Right lobe of liver (tissue), 6 donors: Measurements from ENCODE around the gene CDA. TPM values are rescaled to one million over a fixed set of nuclear protein-coding genes. Genes with fewer than 3 reads are reported as not detected.

ENCODE experiments used
- ATAC-seq, 4 donors: fragments of 200-7000 bp; cut with Tn5 transposase; one replicate each; pipeline ENCODE4 v1.9.1; 2020; ENCODE audit warnings: mild to moderate bottlenecking in 4 of 4, moderate library complexity in 4 of 4
- DNase-seq, 3 donors: peaks; one replicate each; pipeline ENCODE4 v3.0.0-alpha.2; 2020
- H3K27ac ChIP-seq, 3 donors: fragments of 200-600 bp; one replicate each; pipeline ENCODE4 v1.8.0; 2022
- H3K27me3 ChIP-seq, 2 donors: fragments of 200-600 bp; one replicate each; pipeline ENCODE4 v1.8.0; 2022
- H3K36me3 ChIP-seq, 4 donors: fragments of 200-600 bp; sonication (generic) in 1 of 4; one replicate each; pipeline versions ENCODE4 v1.5.1 to v1.8.0; 2017 to 2022; ENCODE audit warnings: control low read depth in 1 of 4
- H3K4me1 ChIP-seq, 4 donors: fragments of 200-600 bp; sonication (generic) in 1 of 4; one replicate each; pipeline versions ENCODE4 v1.5.1 to v1.8.0; 2017 to 2022; ENCODE audit warnings: control low read depth in 1 of 4
- H3K4me3 ChIP-seq, 3 donors: fragments of 200-600 bp; one replicate each; pipeline ENCODE4 v1.8.0; 2022
- H3K9me3 ChIP-seq, 4 donors: fragments of 200-600 bp; sonication (generic) in 1 of 4; one replicate each; pipeline versions ENCODE4 v1.5.1 to v1.8.0; 2017 to 2022; ENCODE audit warnings: control low read depth in 1 of 4
- POLR2A ChIP-seq: fragments of 450-650 bp; IDR thresholded peaks from one replicate; pipeline ENCODE4 v1.6.1; 2017; ENCODE audit warnings: antibody characterized with exemption, mild to moderate bottlenecking
- WGBS: methylation state at CpG from one replicate; pipeline ENCODE4 v1.1.6; 2018; ENCODE audit warnings: low coverage, low lambda C conversion rate; ENCODE audit not compliant: insufficient coverage; ENCODE audit errors: missing lambda C conversion rate; 5-methylcytosine and 5-hydroxymethylcytosine counted together
- intact Hi-C, 2 donors: fragments of 100-400 bp; cut with DNase I; formaldehyde crosslinking; loops; one replicate each; pipeline versions ENCODE4 v1.11.2 to v1.14.1; 2022
- total RNA-seq, 6 experiments: library from RNA; depleted of rRNA in 2 of 6; stranded (reverse); fragments of >200 nt in 2 of 6; fragmentation: NEBNext Ultra II Directional in 3 of 6; extraction: Animal tissue kit (Norgen Biotek cat#: 25700) in 3 of 6; gene quantifications; one replicate each; pipeline versions ENCODE4 v1.1.0 to v1.2.4, GENCODE V29; 2016 to 2023
- TF ChIP-seq, protein P1 (sequence below), 4 donors: fragments of 200-600 bp in 3 of 4; fragments of 450-650 bp in 1 of 4; IDR thresholded peaks; one replicate each; pipeline versions ENCODE4 v1.5.1 to v1.8.0; 2016 to 2022; ENCODE audit warnings: antibody characterized with exemption in 4 of 4, mild to moderate bottlenecking in 2 of 4
- donor health status: DM: no; HTN: yes; CAD: no.
- donor health status: DM: no; HTN: no; CAD: no.
- donor health status: DM: no; HTN: no; CAD: no.
- donor health status: DM: no; HTN: yes; CAD: no.
- donor health status: DM: no; HTN: yes; CAD: no.

The CDA gene
- total RNA-seq, 6 experiments from 2014 or later: 12.6 to 33.8 (median 24.5) TPM

DNA sequence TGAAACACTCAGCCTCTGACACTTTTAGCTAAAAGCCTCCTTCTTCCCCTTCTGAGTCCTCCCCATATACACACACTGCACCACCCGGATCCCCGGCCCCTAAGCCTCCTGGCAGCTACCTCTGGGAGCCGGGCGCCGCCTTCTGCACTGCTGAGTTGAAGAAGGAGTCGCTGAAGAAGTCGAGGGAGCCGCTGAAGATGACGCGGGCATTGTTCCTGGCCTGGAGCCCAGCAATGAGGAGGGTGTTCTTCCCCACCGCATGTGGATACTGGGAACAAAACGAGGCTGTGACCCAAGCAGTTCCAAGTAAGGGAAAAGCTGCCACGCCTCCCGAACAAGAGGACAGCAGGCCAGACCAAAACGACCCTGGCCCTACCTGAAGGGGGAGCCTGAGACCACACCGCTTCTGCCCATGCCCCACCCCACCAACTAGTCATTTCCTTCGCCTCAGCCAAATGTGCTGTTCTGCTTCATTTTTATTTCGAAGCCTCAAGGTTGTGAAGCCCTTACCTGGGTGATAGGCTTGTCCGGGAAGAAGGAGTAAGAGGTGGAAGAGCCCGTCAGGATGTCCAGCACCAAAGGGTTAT is 65.3 kb downstream of the CDA start:
- intact Hi-C loops: no loop called here
- H3K4me3 ChIP-seq: no peak overlapping the region
- H3K4me1 ChIP-seq: peaks cover 0 to 8% (median 1%) of the 10 kb centered on the region in 4 donors
- DNase-seq (no peak), ATAC-seq (no peak)
- TF ChIP-seq, protein P1, sequence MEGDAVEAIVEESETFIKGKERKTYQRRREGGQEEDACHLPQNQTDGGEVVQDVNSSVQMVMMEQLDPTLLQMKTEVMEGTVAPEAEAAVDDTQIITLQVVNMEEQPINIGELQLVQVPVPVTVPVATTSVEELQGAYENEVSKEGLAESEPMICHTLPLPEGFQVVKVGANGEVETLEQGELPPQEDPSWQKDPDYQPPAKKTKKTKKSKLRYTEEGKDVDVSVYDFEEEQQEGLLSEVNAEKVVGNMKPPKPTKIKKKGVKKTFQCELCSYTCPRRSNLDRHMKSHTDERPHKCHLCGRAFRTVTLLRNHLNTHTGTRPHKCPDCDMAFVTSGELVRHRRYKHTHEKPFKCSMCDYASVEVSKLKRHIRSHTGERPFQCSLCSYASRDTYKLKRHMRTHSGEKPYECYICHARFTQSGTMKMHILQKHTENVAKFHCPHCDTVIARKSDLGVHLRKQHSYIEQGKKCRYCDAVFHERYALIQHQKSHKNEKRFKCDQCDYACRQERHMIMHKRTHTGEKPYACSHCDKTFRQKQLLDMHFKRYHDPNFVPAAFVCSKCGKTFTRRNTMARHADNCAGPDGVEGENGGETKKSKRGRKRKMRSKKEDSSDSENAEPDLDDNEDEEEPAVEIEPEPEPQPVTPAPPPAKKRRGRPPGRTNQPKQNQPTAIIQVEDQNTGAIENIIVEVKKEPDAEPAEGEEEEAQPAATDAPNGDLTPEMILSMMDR (IDR thresholded peaks at IDR 0.05): no peak
- no peak for TF ChIP-seq POLR2A
- no peak overlapping the region for H3K27ac ChIP-seq
- 81% methylated on average over 13 of the region's 20 CpGs for WGBS
- no peaks in the 10 kb centered on the region for H3K9me3 ChIP-seq
- peaks cover 0 to 76% (median 44%) of the 10 kb centered on the region in 4 donors for H3K36me3 ChIP-seq
- no peaks in the 10 kb centered on the region for H3K27me3 ChIP-seq

DNA sequence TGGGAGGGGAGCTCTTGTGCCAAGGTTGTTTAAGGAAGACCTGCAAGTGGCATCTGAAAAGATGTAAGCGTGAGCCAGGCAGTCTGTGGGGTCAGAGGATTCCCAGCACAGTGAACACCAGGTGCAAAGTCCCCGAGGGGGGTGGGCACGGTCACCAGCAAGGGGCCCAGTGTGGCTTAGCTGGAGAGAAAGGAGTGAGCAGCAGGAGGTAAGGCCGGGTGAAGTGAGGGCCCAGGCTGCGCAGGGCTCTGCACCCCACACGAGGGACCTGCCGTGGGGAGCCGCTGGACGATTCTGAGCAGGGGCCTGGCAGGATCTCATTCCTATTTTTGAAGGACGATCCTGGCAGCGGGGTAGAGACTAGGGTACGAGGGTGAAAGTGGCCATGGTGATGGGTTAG is 68.1 kb downstream of the CDA start:
- no peaks in the 10 kb centered on the region for H3K9me3 ChIP-seq
- intact Hi-C loops: no loop called here
- H3K36me3 ChIP-seq: peaks cover 0 to 55% (median 31%) of the 10 kb centered on the region in 4 donors
- no peak overlapping the region for H3K4me3 ChIP-seq
- ATAC-seq: no peak
- 30% methylated on average over 2 of the region's 12 CpGs for WGBS
- no peak overlapping the region for H3K27ac ChIP-seq
- no peaks in the 10 kb centered on the region for H3K27me3 ChIP-seq
- no peak for DNase-seq
- H3K4me1 ChIP-seq: peaks cover 0 to 18% (median 9%) of the 10 kb centered on the region in 4 donors
- TF ChIP-seq, protein P1 (IDR thresholded peaks at IDR 0.05): no peak
- no peak for TF ChIP-seq POLR2A

DNA sequence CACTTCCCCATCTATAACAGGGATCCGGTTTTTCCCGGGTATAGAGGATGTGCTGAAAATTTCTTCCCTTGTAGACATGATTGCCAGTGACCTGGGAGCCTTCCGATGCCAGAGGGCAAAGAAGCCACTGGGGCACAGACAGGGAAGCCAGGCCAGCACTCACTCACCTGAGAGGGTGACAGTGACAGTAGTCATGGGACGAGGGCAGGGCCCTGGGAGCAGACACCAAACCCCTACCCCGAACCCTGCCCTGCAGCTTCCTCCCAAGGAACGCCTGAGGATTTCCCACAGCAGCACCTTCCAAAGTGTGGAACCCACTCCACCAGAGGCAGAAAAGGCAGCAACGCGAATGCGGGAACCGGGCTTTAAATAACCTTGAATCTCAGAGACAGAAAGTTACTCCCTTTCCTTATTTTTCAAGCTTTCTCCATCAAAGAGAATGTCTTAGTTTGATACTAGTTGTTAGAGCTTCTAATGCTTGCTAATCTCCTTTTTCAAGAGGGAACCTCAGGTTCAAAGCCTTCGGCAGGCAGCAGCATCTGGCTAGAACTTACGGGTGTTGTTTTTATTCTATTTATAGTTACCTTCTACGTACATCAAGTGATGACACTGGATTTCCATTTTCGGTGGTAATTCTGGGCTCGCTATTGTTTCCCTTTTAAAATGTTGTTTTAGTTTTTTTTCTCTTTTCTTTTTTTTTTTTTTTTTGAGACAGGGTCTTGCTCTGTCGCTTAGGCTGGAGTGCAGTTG is 69.4 kb downstream of the CDA start:
- DNase-seq: no peak
- H3K4me3 ChIP-seq: no peak overlapping the region
- H3K4me1 ChIP-seq: peaks cover 0 to 20% (median 9%) of the 10 kb centered on the region in 4 donors
- intact Hi-C loops: no loop called here
- WGBS: 66% methylated on average over 7 of the region's 16 CpGs
- peaks cover 0 to 42% (median 22%) of the 10 kb centered on the region in 4 donors for H3K36me3 ChIP-seq
- H3K9me3 ChIP-seq: no peaks in the 10 kb centered on the region
- H3K27ac ChIP-seq: no peak overlapping the region
- no peak for TF ChIP-seq POLR2A
- TF ChIP-seq, protein P1 (IDR thresholded peaks at IDR 0.05): no peak
- ATAC-seq: no peak
- no peaks in the 10 kb centered on the region for H3K27me3 ChIP-seq

DNA sequence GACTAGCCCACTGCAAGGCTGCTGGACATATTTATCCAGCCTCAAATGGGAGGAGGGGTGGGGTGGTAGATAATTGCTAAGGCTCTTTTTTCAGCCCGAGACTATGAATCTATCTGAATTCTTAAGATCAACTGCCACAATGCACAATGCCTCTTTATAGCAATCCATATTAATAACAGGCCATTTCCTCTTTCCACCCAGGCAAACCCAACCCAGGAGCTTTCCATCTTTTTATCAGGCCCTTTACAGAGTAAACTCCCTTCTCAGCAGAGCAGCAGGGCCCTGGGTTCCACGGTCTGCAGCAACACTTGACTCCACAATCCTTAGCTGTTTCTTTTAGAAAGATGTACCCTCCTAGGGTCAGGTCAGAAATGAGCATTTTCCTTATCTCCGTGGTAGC is 71.5 kb downstream of the CDA start:
- H3K4me1 ChIP-seq: peaks cover 0 to 20% (median 9%) of the 10 kb centered on the region in 4 donors
- ATAC-seq (no peak), DNase-seq (no peak)
- WGBS: 8% methylated on average over 3 of the region's 3 CpGs
- H3K27me3 ChIP-seq: no peaks in the 10 kb centered on the region
- H3K9me3 ChIP-seq: no peaks in the 10 kb centered on the region
- H3K27ac ChIP-seq: peak overlapping the region in 1 of 3 donors; percentile 30
- H3K4me3 ChIP-seq: peak overlapping the region; percentile 80 to 99 (median 97)
- no peak for TF ChIP-seq POLR2A
- TF ChIP-seq, protein P1 (IDR thresholded peaks at IDR 0.05): no peak
- intact Hi-C loops: no loop called here
- H3K36me3 ChIP-seq: peaks cover 0 to 23% (median 14%) of the 10 kb centered on the region in 4 donors
